Prostate gland (tissue), 2 donors: ENCODE data around the gene TBC1D14. TPM values are rescaled to one million over a fixed set of nuclear protein-coding genes. Genes with fewer than 3 reads are reported as not detected.

Source experiments
- DNase-seq: peaks from one replicate; pipeline ENCODE4 v3.0.0-alpha.2; 2019; ENCODE audit warnings: low spot score
- H3K27ac ChIP-seq, 2 donors: fragments of 200-600 bp; sonication (generic); 2 replicates each; pipeline ENCODE4 v1.5.1; 2017 to 2019
- H3K27me3 ChIP-seq: fragments of 200-600 bp; sonication (generic); replicated peaks from 2 replicates; pipeline ENCODE4 v1.5.1; 2019; ENCODE audit not compliant: insufficient read depth
- H3K36me3 ChIP-seq, 2 donors: fragments of 200-600 bp; sonication (generic); 1 replicate in 1 of 2; 2 replicates in 1 of 2; pipeline versions ENCODE4 v1.5.1 to v1.8.1; 2017 to 2019
- H3K4me1 ChIP-seq: fragments of 200-600 bp; sonication (generic); replicated peaks from 2 replicates; pipeline ENCODE4 v1.5.1; 2019
- H3K4me3 ChIP-seq, 2 donors: fragments of 200-600 bp; sonication (generic); 2 replicates each; pipeline ENCODE4 v1.5.1; 2017 to 2019
- H3K9me3 ChIP-seq: fragments of 200-600 bp; sonication (generic); 2 replicates; pipeline ENCODE4 v1.5.1; 2017
- CTCF ChIP-seq, 4 experiments: fragments of 200-600 bp in 2 of 4; fragments of 450-650 bp in 2 of 4; sonication (generic) in 2 of 4; IDR thresholded peaks; 1 replicate in 3 of 4; 2 replicates in 1 of 4; pipeline ENCODE4 v1.5.1; 2016 to 2019; ENCODE audit warnings: antibody characterized with exemption in 4 of 4, mild to moderate bottlenecking in 2 of 4, moderate library complexity in 2 of 4
- POLR2A ChIP-seq: fragments of 450-650 bp; IDR thresholded peaks from one replicate; pipeline ENCODE4 v1.6.1; 2016; ENCODE audit warnings: antibody characterized with exemption, mild to moderate bottlenecking
- POLR2AphosphoS5 ChIP-seq: sonication (generic); formaldehyde crosslinking; IDR thresholded peaks from one replicate; pipeline ENCODE4 v1.6.1; 2017; ENCODE audit warnings: antibody characterized with exemption
- WGBS: methylation state at CpG from one replicate; pipeline ENCODE4 v1.1.5; 2018; 5-methylcytosine and 5-hydroxymethylcytosine counted together
- intact Hi-C: fragments of 100-400 bp; cut with DNase I; formaldehyde crosslinking; loops from one replicate; pipeline ENCODE4 v1.14.2; 2022
- total RNA-seq, 2 donors: library from RNA; depleted of rRNA; stranded (reverse); fragments of >200 nt; gene quantifications; one replicate each; pipeline ENCODE4 v1.1.0, GENCODE V29; 2016

TBC1D14 gene
- total RNA-seq, 2 donors from 2014 or later = 56.2 to 90.5 TPM

- no peak for TF ChIP-seq POLR2A
- Histone ChIP-seq H3K9me3 (no peaks in the 10 kb centered on the region), H3K36me3 (no peaks in the 10 kb centered on the region), H3K27ac (no peak overlapping the region), H3K27me3 (no peaks in the 10 kb centered on the region), H3K4me3 (no peak overlapping the region), H3K4me1 (no peaks in the 10 kb centered on the region)
- WGBS = 94% methylated on average over 9 of the region's 9 CpGs
- no peak for DNase-seq
- intact Hi-C loops = no loop called here
These were observed 24.2 kb downstream of the TBC1D14 start for GRCh38 chr4:6933691-6934430.

GRCh38 chr4:6935965-6936364, 26.3 kb downstream of the TBC1D14 start:
- Histone ChIP-seq H3K36me3 (no peaks in the 10 kb centered on the region), H3K4me1 (no peaks in the 10 kb centered on the region)

GRCh38 chr4:6937201-6937600, 27.6 kb downstream of the TBC1D14 start:
- DNase-seq = no peak

More at GRCh38 chr4:6935965-6936364, 26.3 kb downstream of the TBC1D14 start:
- WGBS = 80% methylated on average over 4 of the region's 4 CpGs
- H3K4me3 ChIP-seq = no peak overlapping the region
- intact Hi-C loops = no loop called here
- H3K27ac ChIP-seq = no peak overlapping the region
- TF ChIP-seq POLR2A = no peak
- TF ChIP-seq POLR2AphosphoS5 = no peak
- no peak for TF ChIP-seq CTCF (IDR thresholded peaks at IDR 0.05)
- no peaks in the 10 kb centered on the region for H3K27me3 ChIP-seq
- no peak for DNase-seq
- no peaks in the 10 kb centered on the region for H3K9me3 ChIP-seq

GRCh38 chr4:6937754-6938153, 28.1 kb downstream of the TBC1D14 start:
- WGBS = 68% methylated on average over 17 of the region's 17 CpGs
- Histone ChIP-seq H3K4me1 (peaks cover 7% of the 10 kb centered on the region), H3K36me3 (no peaks in the 10 kb centered on the region), H3K9me3 (no peaks in the 10 kb centered on the region), H3K27me3 (no peaks in the 10 kb centered on the region), H3K27ac (no peak overlapping the region), H3K4me3 (no peak overlapping the region)
- no peak for TF ChIP-seq POLR2AphosphoS5
- TF ChIP-seq CTCF (IDR thresholded peaks at IDR 0.05) = no peak
- no peak for TF ChIP-seq POLR2A
- no peak for DNase-seq
- intact Hi-C loops = no loop called here

More at GRCh38 chr4:6937201-6937600, 27.6 kb downstream of the TBC1D14 start:
- H3K4me1 ChIP-seq = peaks cover 7% of the 10 kb centered on the region
- no peak for TF ChIP-seq POLR2AphosphoS5
- no peak for TF ChIP-seq POLR2A
- TF ChIP-seq CTCF (IDR thresholded peaks at IDR 0.05) = no peak
- no peaks in the 10 kb centered on the region for H3K9me3 ChIP-seq
- H3K27me3 ChIP-seq = no peaks in the 10 kb centered on the region
- WGBS = 90% methylated on average over 6 of the region's 6 CpGs
- intact Hi-C loops = no loop called here
- H3K36me3 ChIP-seq = no peaks in the 10 kb centered on the region
- no peak overlapping the region for H3K4me3 ChIP-seq
- no peak overlapping the region for H3K27ac ChIP-seq

- 78% methylated on average over 7 of the region's 7 CpGs for WGBS
- no peak for DNase-seq
- Histone ChIP-seq H3K27me3 (no peaks in the 10 kb centered on the region), H3K4me3 (no peak overlapping the region), H3K4me1 (peaks cover 7% of the 10 kb centered on the region), H3K36me3 (no peaks in the 10 kb centered on the region), H3K9me3 (no peaks in the 10 kb centered on the region), H3K27ac (no peak overlapping the region)
- TF ChIP-seq POLR2AphosphoS5 (no peak), POLR2A (no peak), CTCF (IDR thresholded peaks at IDR 0.05) (no peak)
- intact Hi-C loops = no loop called here
These were observed 28.6 kb downstream of the TBC1D14 start for GRCh38 chr4:6938237-6938636.
